Measurements from ENCODE around the gene CFAP70.

The CFAP70 gene

DNA sequence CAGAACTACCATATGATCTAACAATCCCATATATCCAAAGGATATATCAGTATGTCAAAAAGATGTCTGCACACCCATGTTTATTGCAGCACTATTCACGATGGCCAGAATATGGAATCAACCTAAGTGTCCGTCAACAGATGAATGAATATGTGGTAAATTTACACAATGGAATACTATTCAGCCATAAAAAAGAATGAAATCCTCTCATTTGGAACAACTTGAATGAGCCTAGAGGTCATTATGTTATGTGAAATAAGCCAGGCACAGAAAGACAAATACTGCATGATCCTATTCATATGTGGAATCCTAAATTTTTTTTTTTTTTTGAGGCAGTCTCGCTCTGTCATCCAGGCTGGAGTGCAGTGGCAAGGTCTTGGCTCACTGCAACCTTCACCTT is 6.3 kb upstream of the CFAP70 start:
- Histone ChIP-seq H4K20me1 (ENCODE audit: insufficient read depth, low read length) (no peaks in the 10 kb centered on the region), H3K36me3 (ENCODE audit: insufficient read depth, low read length) (peaks cover 46% of the 10 kb centered on the region), H2AFZ (ENCODE audit: low read length) (no peak overlapping the region), H3K27me3 (ENCODE audit: insufficient read depth, low read length) (no peaks in the 10 kb centered on the region), H3K4me1 (ENCODE audit: insufficient read depth, low read length, severe bottlenecking) (no peaks in the 10 kb centered on the region), H3K4me2 (ENCODE audit: low read length) (no peak overlapping the region), H3K9me2 (ENCODE audit: low read depth, low read length) (no peaks in the 10 kb centered on the region), H3K79me2 (ENCODE audit: insufficient read depth, low read length) (no peaks in the 10 kb centered on the region), H3K4me3 (ENCODE audit: low read depth, low read length, poor library complexity, severe bottlenecking) (no peak overlapping the region), H3K27ac (ENCODE audit: low read depth, low read length, poor library complexity, severe bottlenecking) (no peak overlapping the region), H3F3A (ENCODE audit: insufficient read depth, low read length) (peaks cover 7% of the 10 kb centered on the region; the same call in 1 of the 2 replicates), H3K9me3 (ENCODE audit: low read length) (no peaks in the 10 kb centered on the region), H3K9ac (ENCODE audit: low read length) (no peak overlapping the region)
- TF ChIP-seq, protein P1, sequence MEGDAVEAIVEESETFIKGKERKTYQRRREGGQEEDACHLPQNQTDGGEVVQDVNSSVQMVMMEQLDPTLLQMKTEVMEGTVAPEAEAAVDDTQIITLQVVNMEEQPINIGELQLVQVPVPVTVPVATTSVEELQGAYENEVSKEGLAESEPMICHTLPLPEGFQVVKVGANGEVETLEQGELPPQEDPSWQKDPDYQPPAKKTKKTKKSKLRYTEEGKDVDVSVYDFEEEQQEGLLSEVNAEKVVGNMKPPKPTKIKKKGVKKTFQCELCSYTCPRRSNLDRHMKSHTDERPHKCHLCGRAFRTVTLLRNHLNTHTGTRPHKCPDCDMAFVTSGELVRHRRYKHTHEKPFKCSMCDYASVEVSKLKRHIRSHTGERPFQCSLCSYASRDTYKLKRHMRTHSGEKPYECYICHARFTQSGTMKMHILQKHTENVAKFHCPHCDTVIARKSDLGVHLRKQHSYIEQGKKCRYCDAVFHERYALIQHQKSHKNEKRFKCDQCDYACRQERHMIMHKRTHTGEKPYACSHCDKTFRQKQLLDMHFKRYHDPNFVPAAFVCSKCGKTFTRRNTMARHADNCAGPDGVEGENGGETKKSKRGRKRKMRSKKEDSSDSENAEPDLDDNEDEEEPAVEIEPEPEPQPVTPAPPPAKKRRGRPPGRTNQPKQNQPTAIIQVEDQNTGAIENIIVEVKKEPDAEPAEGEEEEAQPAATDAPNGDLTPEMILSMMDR (IDR thresholded peaks at IDR 0.05; ENCODE audit: low read length), result no peak
- no peak for TF ChIP-seq EZH2 (IDR thresholded peaks at IDR 0.05; ENCODE audit: borderline replicate concordance, low read length)

DNA sequence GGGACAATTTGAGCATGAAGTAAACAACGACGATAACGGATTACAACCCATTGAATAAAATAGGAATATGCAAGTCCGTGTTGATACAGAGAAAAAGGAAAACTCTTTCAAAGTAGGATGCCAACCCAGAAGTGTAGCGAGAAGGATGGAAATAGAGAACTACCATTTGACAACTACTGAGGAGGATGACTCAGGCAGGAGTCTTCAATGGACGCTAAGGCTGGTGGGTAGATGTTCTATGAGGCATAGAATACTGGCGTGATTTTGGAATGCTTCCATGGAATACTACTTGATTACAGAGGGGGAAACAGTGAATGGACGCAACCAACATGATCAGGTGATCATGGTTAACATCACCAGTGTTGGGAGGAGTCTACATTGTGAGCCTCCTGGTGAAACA is 828 bp upstream of the CFAP70 start:
- Histone ChIP-seq H3K27ac (ENCODE audit: low read depth, low read length, poor library complexity, severe bottlenecking) (no peak overlapping the region), H3K4me1 (ENCODE audit: insufficient read depth, low read length, severe bottlenecking) (peaks cover 17% of the 10 kb centered on the region), H3K4me2 (ENCODE audit: low read length) (peak overlapping the region; percentile 68), H3K4me3 (ENCODE audit: low read depth, low read length, poor library complexity, severe bottlenecking) (peak overlapping the region; percentile 67), H2AFZ (ENCODE audit: low read length) (peak overlapping the region; percentile 94; the same call in 1 of the 2 replicates), H3K27me3 (ENCODE audit: insufficient read depth, low read length) (no peaks in the 10 kb centered on the region), H3K9me2 (ENCODE audit: low read depth, low read length) (no peaks in the 10 kb centered on the region), H3K79me2 (ENCODE audit: insufficient read depth, low read length) (no peaks in the 10 kb centered on the region), H3K9me3 (ENCODE audit: low read length) (no peaks in the 10 kb centered on the region), H4K20me1 (ENCODE audit: insufficient read depth, low read length) (no peaks in the 10 kb centered on the region), H3F3A (ENCODE audit: insufficient read depth, low read length) (peaks cover 7% of the 10 kb centered on the region; the same call in 1 of the 2 replicates), H3K36me3 (ENCODE audit: insufficient read depth, low read length) (peaks cover 4% of the 10 kb centered on the region), H3K9ac (ENCODE audit: low read length) (no peak overlapping the region; the same call in 1 of the 2 replicates)
- TF ChIP-seq, protein P1 (IDR thresholded peaks at IDR 0.05; ENCODE audit: low read length), result no peak
- TF ChIP-seq EZH2 (IDR thresholded peaks at IDR 0.05; ENCODE audit: borderline replicate concordance, low read length), result no peak

DNA sequence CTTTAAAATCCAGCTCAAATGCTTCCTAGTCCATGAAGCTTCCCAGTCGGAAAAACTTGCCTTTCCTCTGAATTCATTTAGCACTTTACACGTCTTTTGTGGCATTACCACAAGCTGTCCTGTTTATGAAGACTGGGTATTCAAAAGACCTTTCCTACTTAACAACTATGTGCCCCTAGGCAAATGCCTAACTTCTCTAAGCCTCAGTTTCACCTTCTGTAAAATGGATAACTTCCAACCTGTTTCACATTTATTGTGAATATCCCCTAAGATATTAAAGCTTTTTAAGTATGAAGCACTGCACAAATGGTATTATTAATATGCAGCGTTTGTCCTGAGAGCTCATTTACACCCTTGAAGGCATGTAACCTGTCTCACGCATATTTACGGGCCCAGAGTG is 843 bp downstream of the CFAP70 start:
- Histone ChIP-seq H3K9ac (ENCODE audit: low read length) (peak overlapping the region; percentile 60), H3K27ac (ENCODE audit: low read depth, low read length, poor library complexity, severe bottlenecking) (no peak overlapping the region), H3K36me3 (ENCODE audit: insufficient read depth, low read length) (no peaks in the 10 kb centered on the region), H3K4me2 (ENCODE audit: low read length) (peak overlapping the region; percentile 68), H3F3A (ENCODE audit: insufficient read depth, low read length) (peaks cover 7% of the 10 kb centered on the region; the same call in 1 of the 2 replicates), H3K4me3 (ENCODE audit: low read depth, low read length, poor library complexity, severe bottlenecking) (peak overlapping the region; percentile 67), H3K27me3 (ENCODE audit: insufficient read depth, low read length) (no peaks in the 10 kb centered on the region), H3K9me2 (ENCODE audit: low read depth, low read length) (no peaks in the 10 kb centered on the region), H3K4me1 (ENCODE audit: insufficient read depth, low read length, severe bottlenecking) (peaks cover 17% of the 10 kb centered on the region), H4K20me1 (ENCODE audit: insufficient read depth, low read length) (no peaks in the 10 kb centered on the region), H3K79me2 (ENCODE audit: insufficient read depth, low read length) (no peaks in the 10 kb centered on the region), H2AFZ (ENCODE audit: low read length) (no peak overlapping the region), H3K9me3 (ENCODE audit: low read length) (no peaks in the 10 kb centered on the region)
- no peak for TF ChIP-seq EZH2 (IDR thresholded peaks at IDR 0.05; ENCODE audit: borderline replicate concordance, low read length)
- TF ChIP-seq, protein P1 (IDR thresholded peaks at IDR 0.05; ENCODE audit: low read length), result no peak
